ENCODE results near the gene CACNA2D3.

DNA sequence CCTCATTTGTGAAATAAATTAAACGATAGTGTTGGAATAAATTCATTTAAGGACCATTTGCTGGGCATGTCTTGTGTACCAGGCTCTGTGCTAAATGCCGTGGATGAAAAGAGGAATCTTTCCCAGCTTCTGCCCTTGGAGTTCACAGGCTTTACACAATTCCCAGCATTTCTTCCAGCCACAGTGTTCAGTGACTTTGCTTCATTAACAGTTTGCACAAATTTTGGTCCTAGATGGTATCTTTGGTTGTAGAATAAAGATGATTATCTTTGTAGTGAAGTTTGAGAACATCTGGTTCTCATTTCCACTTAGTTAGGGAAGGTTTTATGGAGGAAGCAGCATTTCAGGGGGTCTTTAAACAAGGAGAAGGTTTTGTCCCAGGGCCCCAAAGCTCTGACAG is 705.4 kb downstream of the CACNA2D3 start:
- TF ChIP-seq, protein P1, sequence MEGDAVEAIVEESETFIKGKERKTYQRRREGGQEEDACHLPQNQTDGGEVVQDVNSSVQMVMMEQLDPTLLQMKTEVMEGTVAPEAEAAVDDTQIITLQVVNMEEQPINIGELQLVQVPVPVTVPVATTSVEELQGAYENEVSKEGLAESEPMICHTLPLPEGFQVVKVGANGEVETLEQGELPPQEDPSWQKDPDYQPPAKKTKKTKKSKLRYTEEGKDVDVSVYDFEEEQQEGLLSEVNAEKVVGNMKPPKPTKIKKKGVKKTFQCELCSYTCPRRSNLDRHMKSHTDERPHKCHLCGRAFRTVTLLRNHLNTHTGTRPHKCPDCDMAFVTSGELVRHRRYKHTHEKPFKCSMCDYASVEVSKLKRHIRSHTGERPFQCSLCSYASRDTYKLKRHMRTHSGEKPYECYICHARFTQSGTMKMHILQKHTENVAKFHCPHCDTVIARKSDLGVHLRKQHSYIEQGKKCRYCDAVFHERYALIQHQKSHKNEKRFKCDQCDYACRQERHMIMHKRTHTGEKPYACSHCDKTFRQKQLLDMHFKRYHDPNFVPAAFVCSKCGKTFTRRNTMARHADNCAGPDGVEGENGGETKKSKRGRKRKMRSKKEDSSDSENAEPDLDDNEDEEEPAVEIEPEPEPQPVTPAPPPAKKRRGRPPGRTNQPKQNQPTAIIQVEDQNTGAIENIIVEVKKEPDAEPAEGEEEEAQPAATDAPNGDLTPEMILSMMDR (IDR thresholded peaks at IDR 0.05) = no peak
- TF ChIP-seq EP300 (IDR thresholded peaks at IDR 0.05) = no peak
- TF ChIP-seq POLR2A (IDR thresholded peaks at IDR 0.05) = no peak

All from tibial nerve (tissue), 4 donors.